SK-N-SH treated with all-trans-retinoic acid at 6 μM for 48 hours (cell line): ENCODE measurements around the gene SNX5.

Source experiments
- ARNTL ChIP-seq: fragments of 450-650 bp; formaldehyde crosslinking; IDR thresholded peaks from 2 replicates; pipeline ENCODE4 v1.5.0; 2020; ENCODE audit warnings: low read depth, mild to moderate bottlenecking, moderate library complexity, borderline replicate concordance
- CREB5 ChIP-seq: fragments of 250-450 bp; sonication (Bioruptor Pico); IDR thresholded peaks from 2 replicates; pipeline ENCODE4 v1.5.1; 2020; ENCODE audit warnings: low read depth, mild to moderate bottlenecking, moderate library complexity
- ESRRG ChIP-seq: fragments of 250-450 bp; sonication (Bioruptor Pico); IDR thresholded peaks from 2 replicates; pipeline ENCODE4 v1.6.1; 2021; ENCODE audit warnings: mild to moderate bottlenecking
- PATZ1 ChIP-seq: fragments of 250-450 bp; sonication (Bioruptor Pico); IDR thresholded peaks from 2 replicates; pipeline ENCODE4 v1.8.0; 2020; ENCODE audit warnings: mild to moderate bottlenecking, moderate library complexity, borderline replicate concordance
- PPARA ChIP-seq: fragments of 250-450 bp; sonication (Bioruptor Pico); IDR thresholded peaks from 2 replicates; pipeline ENCODE4 v1.5.0; 2020; ENCODE audit warnings: mild to moderate bottlenecking, borderline replicate concordance
- RARB ChIP-seq: fragments of 250-450 bp; sonication (Bioruptor Pico); IDR thresholded peaks from 2 replicates; pipeline ENCODE4 v1.8.0; 2021; ENCODE audit warnings: mild to moderate bottlenecking, moderate library complexity
- SNAI2 ChIP-seq: fragments of 250-450 bp; sonication (Bioruptor Pico); IDR thresholded peaks from 2 replicates; pipeline ENCODE4 v1.5.0; 2020; ENCODE audit warnings: mild to moderate bottlenecking, moderate library complexity
- TOX ChIP-seq: fragments of 250-450 bp; sonication (Bioruptor Pico); IDR thresholded peaks from 2 replicates; pipeline ENCODE4 v1.8.0; 2021; ENCODE audit warnings: mild to moderate bottlenecking, moderate library complexity, borderline replicate concordance
- TSHZ2 ChIP-seq: fragments of 250-450 bp; sonication (Bioruptor Pico); IDR thresholded peaks from 2 replicates; pipeline ENCODE4 v1.5.0; 2020; ENCODE audit warnings: mild to moderate bottlenecking, moderate library complexity
- ZFP3 ChIP-seq: fragments of 250-450 bp; sonication (Bioruptor Pico); IDR thresholded peaks from 2 replicates; pipeline ENCODE4 v1.5.0; 2020; ENCODE audit warnings: mild to moderate bottlenecking, moderate library complexity
- ZFP30 ChIP-seq: fragments of 450-650 bp; formaldehyde crosslinking; IDR thresholded peaks from 2 replicates; pipeline ENCODE4 v1.5.0; 2022; ENCODE audit warnings: mild to moderate bottlenecking, moderate library complexity
- ZNF565 ChIP-seq: fragments of 450-650 bp; formaldehyde crosslinking; conservative IDR thresholded peaks from 2 replicates; pipeline ENCODE4 v1.5.0; 2020; ENCODE audit warnings: low read depth, mild to moderate bottlenecking, moderate library complexity
- ZNF8 ChIP-seq: fragments of 450-650 bp; formaldehyde crosslinking; IDR thresholded peaks from 2 replicates; pipeline ENCODE4 v1.5.0; 2020; ENCODE audit warnings: mild to moderate bottlenecking, moderate library complexity

- no peak for TF ChIP-seq PATZ1 (CRISPR knock-in tag)
- TF ChIP-seq CREB5 (CRISPR knock-in tag), result no peak
- TF ChIP-seq ESRRG, result no peak
- TF ChIP-seq ARNTL (CRISPR knock-in tag), result no peak
- no peak for TF ChIP-seq ZNF565 (CRISPR knock-in tag)
- no peak for TF ChIP-seq TOX (CRISPR knock-in tag)
- TF ChIP-seq ZFP30 (CRISPR knock-in tag), result no peak
- no peak for TF ChIP-seq ZNF8 (CRISPR knock-in tag)
- TF ChIP-seq ZFP3 (CRISPR knock-in tag), result no peak
- TF ChIP-seq TSHZ2 (CRISPR knock-in tag), result no peak
- no peak for TF ChIP-seq RARB (CRISPR knock-in tag)
- no peak for TF ChIP-seq PPARA (CRISPR knock-in tag)
- no peak for TF ChIP-seq SNAI2
Observed at GRCh38 chr20:18016772-18017171, 48.2 kb upstream of the SNX5 start.
